Measurements from ENCODE around the gene SLC25A12.

DNA sequence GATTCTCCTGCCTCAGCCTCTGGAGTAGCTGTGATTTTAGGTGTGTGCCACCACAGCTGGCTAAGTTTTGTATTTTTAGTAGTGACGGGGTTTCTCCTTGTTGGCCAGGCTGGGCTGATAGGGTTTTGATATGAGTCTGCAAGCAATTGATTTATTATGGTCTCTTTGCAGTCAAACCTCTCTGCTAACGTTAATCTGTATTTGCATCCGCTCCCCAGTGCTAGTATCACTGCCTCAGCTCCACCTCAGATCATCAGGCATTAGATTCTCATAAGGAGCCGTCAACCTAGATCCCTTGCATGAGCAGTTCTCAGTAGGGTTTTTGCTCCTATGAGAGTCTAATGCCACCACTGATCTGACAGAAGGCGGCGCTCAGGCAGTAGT is 47.3 kb upstream of the SLC25A12 start:
- no peak for TF ChIP-seq AFF4 (CRISPR knock-in tag; IDR thresholded peaks at IDR 0.05)
- no peak for TF ChIP-seq ZNF274 (CRISPR knock-in tag; IDR thresholded peaks at IDR 0.05)
